NB4 (cell line): ENCODE measurements around the gene PLCB3.

Experiments used
- CTCF ChIP-seq: IDR thresholded peaks from one replicate; pipeline ENCODE4 v1.5.1; 2012; ENCODE audit warnings: low read depth, low read length
- POLR2A ChIP-seq: IDR thresholded peaks from 2 replicates; pipeline ENCODE4 v1.6.1; 2011; ENCODE audit warnings: mild to moderate bottlenecking; ENCODE audit not compliant: insufficient read length; ENCODE audit errors: extremely low read depth

- peak; percentile 15 for TF ChIP-seq CTCF
- no peak for TF ChIP-seq POLR2A
These were observed 34.8 kb downstream of the PLCB3 start for GRCh38 chr11:64285885-64286800.
